Measurements from ENCODE around the gene PTPMT1. TPM values are rescaled to one million over a fixed set of nuclear protein-coding genes. Genes with fewer than 3 reads are reported as not detected.

PTPMT1 gene
- total RNA-seq, 4 donors from 2014 or later: 84.1 to 111 (median 90.1) TPM

GRCh38 chr11:47589977-47590861, 24.8 kb downstream of the PTPMT1 start:
- 73 to 76% methylated on average over 63 to 110 of the region's 122 CpGs for WGBS, 2 donors
- intact Hi-C loops (cut with DNase I; ENCODE audit: low total_unique reads): no loop called here
- DNase-seq (ENCODE audit: low spot score in 2 of 2): no peak
- no peak overlapping the region for H3K4me3 ChIP-seq (ENCODE audit: low read depth, poor library complexity, severe bottlenecking)
- TF ChIP-seq CTCF (IDR thresholded peaks at IDR 0.05): no peak

GRCh38 chr11:47591764-47592163, 26.4 kb downstream of the PTPMT1 start:
- intact Hi-C loops (cut with DNase I; ENCODE audit: low total_unique reads): no loop called here
- H3K4me3 ChIP-seq (ENCODE audit: low read depth, poor library complexity, severe bottlenecking): no peak overlapping the region
- TF ChIP-seq POLR2A (IDR thresholded peaks at IDR 0.05) (no peak), CTCF (IDR thresholded peaks at IDR 0.05) (no peak)
- DNase-seq (ENCODE audit: low spot score in 2 of 2): no peak
- WGBS, 2 donors: 59 to 78% methylated on average over 7 of the region's 7 CpGs

- no peak for DNase-seq (ENCODE audit: low spot score in 2 of 2)
- 62 to 74% methylated on average over 4 of the region's 4 CpGs for WGBS, 2 donors
Observed at GRCh38 chr11:47592251-47592650, 26.9 kb downstream of the PTPMT1 start.

GRCh38 chr11:47592970-47593369, 27.6 kb downstream of the PTPMT1 start:
- 81 to 88% methylated on average over 2 of the region's 2 CpGs for WGBS, 2 donors
- H3K4me3 ChIP-seq (ENCODE audit: low read depth, poor library complexity, severe bottlenecking): no peak overlapping the region
- DNase-seq (ENCODE audit: low spot score in 2 of 2): no peak
- intact Hi-C loops (cut with DNase I; ENCODE audit: low total_unique reads): no loop called here
- TF ChIP-seq CTCF (IDR thresholded peaks at IDR 0.05): no peak
- TF ChIP-seq POLR2A (IDR thresholded peaks at IDR 0.05): no peak

More at GRCh38 chr11:47592251-47592650, 26.9 kb downstream of the PTPMT1 start:
- intact Hi-C loops (cut with DNase I; ENCODE audit: low total_unique reads): no loop called here
- TF ChIP-seq CTCF (IDR thresholded peaks at IDR 0.05) (no peak), POLR2A (IDR thresholded peaks at IDR 0.05) (no peak)
- no peak overlapping the region for H3K4me3 ChIP-seq (ENCODE audit: low read depth, poor library complexity, severe bottlenecking)

GRCh38 chr11:47593492-47593933, 28.1 kb downstream of the PTPMT1 start:
- DNase-seq (ENCODE audit: low spot score in 2 of 2): no peak
- 10 to 17% methylated on average over 6 of the region's 6 CpGs for WGBS, 2 donors
- intact Hi-C loops (cut with DNase I; ENCODE audit: low total_unique reads): no loop called here
- H3K4me3 ChIP-seq (ENCODE audit: low read depth, poor library complexity, severe bottlenecking): no peak overlapping the region
- TF ChIP-seq POLR2A (IDR thresholded peaks at IDR 0.05): no peak
- no peak for TF ChIP-seq CTCF (IDR thresholded peaks at IDR 0.05)
